ENCODE measurements around the gene CEMIP. TPM values are rescaled to one million over a fixed set of nuclear protein-coding genes. Genes with fewer than 3 reads are reported as not detected.
"Not testable (repeated sequence)": the region's sequence is repeated elsewhere in the genome, so short reads cannot be mapped to it uniquely, and the experiment has no call there.

Gene CEMIP
- total RNA-seq, 4 donors from 2014 or later = 0.21 to 1.4 (median 1.2) TPM; not detected in 1

DNA sequence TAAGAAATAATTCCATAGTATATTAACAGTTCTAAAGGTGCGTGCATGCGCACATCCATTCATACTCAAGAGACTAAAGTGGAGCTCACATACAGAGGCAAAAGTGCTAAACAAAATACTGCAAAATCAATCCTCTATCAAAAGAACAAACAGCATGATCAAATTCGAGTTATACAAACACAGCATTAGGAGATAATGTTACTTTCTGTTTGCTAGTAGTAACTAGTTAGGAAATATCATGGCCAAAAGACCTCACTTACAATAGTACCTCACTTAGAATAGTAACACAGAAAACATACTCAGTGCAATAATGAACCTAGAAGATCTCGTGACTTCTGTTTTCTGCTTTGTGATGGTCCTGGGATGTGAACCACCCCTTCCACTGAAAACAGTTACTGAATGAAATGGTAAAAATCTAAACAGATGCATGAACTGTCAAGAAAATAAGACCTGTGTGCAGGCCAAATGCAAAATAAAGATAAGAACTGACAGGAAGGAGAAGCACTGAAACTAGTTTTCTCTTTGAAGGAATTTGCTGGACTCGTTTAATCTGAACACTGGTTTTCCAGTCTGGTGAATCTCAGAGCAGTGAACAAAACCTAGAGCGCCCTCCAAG, 20.9 kb upstream of the CEMIP start:
- WGBS, 2 donors = 81% methylated on average over 6 of the region's 6 CpGs
- Histone ChIP-seq H3K27me3 (no peaks in the 10 kb centered on the region), H3K4me3 (no peak overlapping the region), H3K36me3 (peaks cover 0 to 15% (median 0%) of the 10 kb centered on the region in 3 donors), H3K9me3 (no peaks in the 10 kb centered on the region), H3K27ac (no peak overlapping the region), H3K4me1 (no peaks in the 10 kb centered on the region)
- TF ChIP-seq, protein P1, sequence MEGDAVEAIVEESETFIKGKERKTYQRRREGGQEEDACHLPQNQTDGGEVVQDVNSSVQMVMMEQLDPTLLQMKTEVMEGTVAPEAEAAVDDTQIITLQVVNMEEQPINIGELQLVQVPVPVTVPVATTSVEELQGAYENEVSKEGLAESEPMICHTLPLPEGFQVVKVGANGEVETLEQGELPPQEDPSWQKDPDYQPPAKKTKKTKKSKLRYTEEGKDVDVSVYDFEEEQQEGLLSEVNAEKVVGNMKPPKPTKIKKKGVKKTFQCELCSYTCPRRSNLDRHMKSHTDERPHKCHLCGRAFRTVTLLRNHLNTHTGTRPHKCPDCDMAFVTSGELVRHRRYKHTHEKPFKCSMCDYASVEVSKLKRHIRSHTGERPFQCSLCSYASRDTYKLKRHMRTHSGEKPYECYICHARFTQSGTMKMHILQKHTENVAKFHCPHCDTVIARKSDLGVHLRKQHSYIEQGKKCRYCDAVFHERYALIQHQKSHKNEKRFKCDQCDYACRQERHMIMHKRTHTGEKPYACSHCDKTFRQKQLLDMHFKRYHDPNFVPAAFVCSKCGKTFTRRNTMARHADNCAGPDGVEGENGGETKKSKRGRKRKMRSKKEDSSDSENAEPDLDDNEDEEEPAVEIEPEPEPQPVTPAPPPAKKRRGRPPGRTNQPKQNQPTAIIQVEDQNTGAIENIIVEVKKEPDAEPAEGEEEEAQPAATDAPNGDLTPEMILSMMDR (IDR thresholded peaks at IDR 0.05) = no peak
- TF ChIP-seq POLR2A (IDR thresholded peaks at IDR 0.05) (no peak), EP300 (IDR thresholded peaks at IDR 0.05) (no peak)
- DNase-seq (ENCODE audit: low spot score in 2 of 2) = no peak

DNA sequence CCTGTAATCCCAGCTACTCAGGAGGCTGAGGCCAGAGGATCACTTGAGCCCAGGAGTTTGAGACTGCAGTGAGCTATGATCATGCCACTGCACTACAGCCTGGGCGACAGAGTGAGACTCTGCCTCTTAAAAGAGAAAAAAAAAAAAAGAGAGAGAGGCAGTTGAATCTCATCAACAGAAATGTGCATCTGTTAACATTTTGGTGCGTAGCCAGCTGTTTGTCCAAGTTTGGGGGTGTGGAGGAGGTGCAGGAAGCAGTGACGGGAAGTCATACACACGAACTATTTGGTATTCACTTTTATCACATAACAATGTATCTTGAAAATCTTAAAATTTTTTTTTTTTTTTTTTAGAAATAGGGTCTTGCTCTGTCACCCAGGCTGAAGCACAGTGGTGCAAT, 18.2 kb upstream of the CEMIP start:
- Histone ChIP-seq H3K4me1 (no peaks in the 10 kb centered on the region), H3K36me3 (peaks cover 0 to under 1% (median 0%) of the 10 kb centered on the region in 3 donors), H3K4me3 (no peak overlapping the region), H3K9me3 (no peaks in the 10 kb centered on the region), H3K27me3 (no peaks in the 10 kb centered on the region), H3K27ac (no peak overlapping the region)
- DNase-seq (ENCODE audit: low spot score in 2 of 2) = no peak
- WGBS, 2 donors = 33 to 41% methylated on average over 4 of the region's 4 CpGs
- TF ChIP-seq, protein P1 (IDR thresholded peaks at IDR 0.05) = no peak
- TF ChIP-seq POLR2A (IDR thresholded peaks at IDR 0.05) (no peak), EP300 (IDR thresholded peaks at IDR 0.05) (no peak)

DNA sequence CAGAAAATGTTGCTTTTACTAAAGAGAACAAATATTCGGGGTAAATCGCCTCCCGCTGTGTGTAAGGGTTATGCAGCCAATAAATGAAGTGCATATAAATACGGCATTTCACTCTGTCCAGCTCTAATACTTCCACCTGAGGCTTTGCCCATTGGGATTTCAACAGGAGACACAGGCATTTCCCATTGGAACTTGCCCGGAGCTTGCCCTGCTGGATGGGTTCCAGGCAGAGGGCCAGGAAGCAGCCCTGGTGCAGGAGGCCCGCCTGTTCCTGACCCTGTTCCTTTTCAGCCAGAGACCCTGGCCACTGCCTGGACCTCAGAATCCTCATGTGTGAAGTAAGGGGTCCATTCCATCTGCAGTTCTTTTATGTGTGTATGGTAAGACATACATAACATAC, 17.4 kb upstream of the CEMIP start:
- no peak for DNase-seq (ENCODE audit: low spot score in 2 of 2)
- Histone ChIP-seq H3K36me3 (no peaks in the 10 kb centered on the region), H3K27ac (no peak overlapping the region), H3K4me3 (no peak overlapping the region), H3K9me3 (no peaks in the 10 kb centered on the region), H3K27me3 (no peaks in the 10 kb centered on the region), H3K4me1 (no peaks in the 10 kb centered on the region)
- TF ChIP-seq POLR2A (IDR thresholded peaks at IDR 0.05) (no peak), EP300 (IDR thresholded peaks at IDR 0.05) (no peak)
- TF ChIP-seq, protein P1 (IDR thresholded peaks at IDR 0.05) = no peak
- WGBS, 2 donors = 85 to 90% methylated on average over 6 of the region's 6 CpGs

GRCh38 chr15:80763235-80763634, 15.9 kb upstream of the CEMIP start:
- not testable (repeated sequence) for H3K4me3 ChIP-seq; H3K4me1 ChIP-seq; H3K9me3 ChIP-seq; H3K27ac ChIP-seq; H3K36me3 ChIP-seq; DNase-seq (ENCODE audit: low spot score in 2 of 2); H3K27me3 ChIP-seq
- WGBS, 2 donors = 93 to 97% methylated on average over 3 of the region's 3 CpGs

DNA sequence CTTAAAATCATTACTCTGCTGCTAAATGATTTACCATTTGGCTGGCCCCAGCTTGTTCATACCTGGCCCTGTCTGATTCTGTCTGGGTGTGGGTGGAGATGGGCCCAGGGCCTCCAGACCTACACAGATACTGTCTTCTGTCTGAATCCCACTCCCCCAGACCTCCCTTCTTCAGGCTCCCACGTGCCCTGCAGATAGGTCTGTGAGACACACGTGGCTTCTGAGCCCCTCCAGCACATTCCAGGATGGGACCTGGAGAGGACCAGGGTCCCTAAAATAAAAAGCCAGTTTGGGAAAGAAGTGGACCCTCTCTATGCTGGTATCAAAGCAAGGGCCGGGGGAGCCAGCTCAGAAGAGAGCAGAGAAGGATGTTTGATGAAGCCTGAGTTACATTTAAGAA, 14.6 kb upstream of the CEMIP start:
- Histone ChIP-seq H3K4me3 (no peak overlapping the region), H3K9me3 (no peaks in the 10 kb centered on the region), H3K27me3 (no peaks in the 10 kb centered on the region), H3K4me1 (no peaks in the 10 kb centered on the region), H3K27ac (no peak overlapping the region), H3K36me3 (no peaks in the 10 kb centered on the region)
- TF ChIP-seq POLR2A (IDR thresholded peaks at IDR 0.05) (no peak), EP300 (IDR thresholded peaks at IDR 0.05) (no peak)
- TF ChIP-seq, protein P1 (IDR thresholded peaks at IDR 0.05) = no peak
- WGBS, 2 donors = 68 to 74% methylated on average over 3 of the region's 3 CpGs
- no peak for DNase-seq (ENCODE audit: low spot score in 2 of 2)

GRCh38 chr15:80766275-80766674, 12.9 kb upstream of the CEMIP start:
- H3K4me3 ChIP-seq = no peak overlapping the region
- DNase-seq (ENCODE audit: low spot score in 2 of 2) = no peak
- H3K36me3 ChIP-seq = no peaks in the 10 kb centered on the region
- H3K27me3 ChIP-seq = no peaks in the 10 kb centered on the region
- no peak overlapping the region for H3K27ac ChIP-seq
- no peaks in the 10 kb centered on the region for H3K9me3 ChIP-seq
- H3K4me1 ChIP-seq = no peaks in the 10 kb centered on the region
- 81 to 93% methylated on average over 3 of the region's 3 CpGs for WGBS, 2 donors
- TF ChIP-seq, protein P1 (IDR thresholded peaks at IDR 0.05) = no peak
- TF ChIP-seq EP300 (IDR thresholded peaks at IDR 0.05) (no peak), POLR2A (IDR thresholded peaks at IDR 0.05) (no peak)
